ENCODE results near the gene ZNF385A.

Gene ZNF385A

GRCh38 chr12:54401119-54401518, 16.6 kb upstream of the ZNF385A start:
- Histone ChIP-seq H3K27me3 (ENCODE audit: insufficient read depth, low read length, poor library complexity) (no peaks in the 10 kb centered on the region), H4K20me1 (ENCODE audit: insufficient read depth, low read length) (0 out of 2 replicates have a peak, but pooled peaks cover 2% of the 10 kb centered on the region), H3K4me3 (ENCODE audit: low read depth in 1 of 2, low read length in 2 of 2) (no peak overlapping the region), H3K27ac (ENCODE audit: low read length) (no peak overlapping the region), H2AFZ (ENCODE audit: low read depth, low read length) (no peak overlapping the region), H3K36me3 (ENCODE audit: insufficient read depth, low read length) (peaks cover 96% of the 10 kb centered on the region), H3K4me1 (ENCODE audit: insufficient read depth, low read length) (no peaks in the 10 kb centered on the region), H3K9ac (ENCODE audit: low read depth, low read length) (no peak overlapping the region), H3K9me3 (ENCODE audit: insufficient read depth, low read length, severe bottlenecking) (no peaks in the 10 kb centered on the region), H3K79me2 (ENCODE audit: insufficient read depth, low read length) (no peaks in the 10 kb centered on the region), H3K4me2 (ENCODE audit: insufficient read depth, low read length) (no peak overlapping the region)
- no peak for TF ChIP-seq CTCF (IDR thresholded peaks at IDR 0.05; ENCODE audit: borderline replicate concordance, extremely low read depth, low read length, poor library complexity, severe bottlenecking)
- no peak for TF ChIP-seq EZH2 (IDR thresholded peaks at IDR 0.05; ENCODE audit: borderline replicate concordance, low read depth, low read length, severe bottlenecking)
- no peak for ATAC-seq (ENCODE audit: insufficient read depth, low read depth)
- DNase-seq = no peak

DNA sequence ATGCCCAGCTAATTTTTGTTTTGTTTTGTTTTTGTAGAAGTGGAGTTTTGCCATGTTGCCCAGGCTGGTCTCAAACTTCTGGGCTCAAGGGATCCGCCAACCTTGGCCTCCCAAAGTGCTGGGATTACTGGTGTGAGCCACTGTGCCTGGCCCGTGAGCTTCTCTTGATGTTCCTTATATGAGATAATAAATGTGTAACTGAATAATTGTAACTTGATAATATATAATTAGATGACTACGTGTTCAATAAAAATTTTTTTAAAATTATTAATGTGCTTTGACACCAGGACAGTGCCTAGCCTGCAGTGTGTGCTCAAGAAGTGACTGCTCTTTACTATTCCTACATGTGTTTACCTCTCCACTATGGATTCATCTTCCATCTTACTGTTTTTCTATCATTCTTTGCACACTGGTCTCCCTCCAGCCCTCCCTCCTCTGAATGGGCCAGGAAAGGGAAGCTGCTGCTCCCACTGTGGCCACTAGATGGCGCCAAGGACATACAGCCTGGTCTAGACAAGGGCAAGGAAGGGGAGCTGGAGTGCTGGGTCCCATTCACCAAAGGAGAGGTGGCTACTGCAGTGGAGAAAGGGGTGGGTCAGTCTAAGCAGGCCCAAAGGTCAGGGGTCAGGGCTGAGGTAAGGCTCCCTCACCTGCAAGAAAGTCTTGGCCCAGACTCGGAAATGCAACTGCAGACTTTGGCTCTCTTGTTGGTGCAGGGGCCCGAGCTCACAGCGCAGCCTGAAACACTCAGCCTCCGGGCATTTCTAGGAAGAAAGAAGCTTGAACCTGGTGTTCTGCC, 14.7 kb upstream of the ZNF385A start:
- no peak overlapping the region for H3K4me2 ChIP-seq (ENCODE audit: insufficient read depth, low read length)
- peaks cover 94% of the 10 kb centered on the region for H3K36me3 ChIP-seq (ENCODE audit: insufficient read depth, low read length)
- no peak overlapping the region for H3K9ac ChIP-seq (ENCODE audit: low read depth, low read length)
- ATAC-seq (ENCODE audit: insufficient read depth, low read depth) (peak; percentile 98), DNase-seq (peak; percentile 89)
- no peaks in the 10 kb centered on the region for H3K79me2 ChIP-seq (ENCODE audit: insufficient read depth, low read length)
- H3K9me3 ChIP-seq (ENCODE audit: insufficient read depth, low read length, severe bottlenecking) = no peaks in the 10 kb centered on the region
- H3K27me3 ChIP-seq (ENCODE audit: insufficient read depth, low read length, poor library complexity) = no peaks in the 10 kb centered on the region
- no peak overlapping the region for H3K4me3 ChIP-seq (ENCODE audit: low read depth in 1 of 2, low read length in 2 of 2)
- H3K4me1 ChIP-seq (ENCODE audit: insufficient read depth, low read length) = no peaks in the 10 kb centered on the region
- no peak overlapping the region for H3K27ac ChIP-seq (ENCODE audit: low read length)
- peak; percentile 100 for TF ChIP-seq CTCF (IDR thresholded peaks at IDR 0.05; ENCODE audit: borderline replicate concordance, extremely low read depth, low read length, poor library complexity, severe bottlenecking)
- no peak for TF ChIP-seq EZH2 (IDR thresholded peaks at IDR 0.05; ENCODE audit: borderline replicate concordance, low read depth, low read length, severe bottlenecking)
- H4K20me1 ChIP-seq (ENCODE audit: insufficient read depth, low read length) = 0 out of 2 replicates have a peak, but pooled peaks cover 2% of the 10 kb centered on the region
- H2AFZ ChIP-seq (ENCODE audit: low read depth, low read length) = no peak overlapping the region

DNA sequence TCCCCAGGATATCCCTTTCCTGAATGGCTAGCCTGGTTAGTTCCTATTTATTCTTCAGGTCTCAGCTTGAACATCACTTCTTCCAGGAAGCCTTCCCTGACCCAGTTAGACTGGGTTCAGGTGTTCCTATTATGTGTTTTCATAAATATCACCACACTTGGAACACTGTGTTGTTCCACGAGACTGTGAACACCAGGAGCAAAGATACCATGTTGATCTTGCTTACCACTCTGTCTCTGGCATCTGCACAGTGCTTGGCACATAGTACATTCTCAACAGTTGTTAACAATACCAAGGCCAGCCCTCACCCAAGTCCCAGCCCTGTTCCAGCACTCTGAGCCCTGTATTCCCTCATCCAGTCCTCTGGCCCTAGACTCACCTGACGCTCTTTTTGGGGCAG, 13.7 kb upstream of the ZNF385A start:
- Histone ChIP-seq H3K36me3 (ENCODE audit: insufficient read depth, low read length) (peaks cover 84% of the 10 kb centered on the region), H3K79me2 (ENCODE audit: insufficient read depth, low read length) (no peaks in the 10 kb centered on the region), H3K27ac (ENCODE audit: low read length) (no peak overlapping the region), H3K4me2 (ENCODE audit: insufficient read depth, low read length) (no peak overlapping the region), H3K9ac (ENCODE audit: low read depth, low read length) (no peak overlapping the region), H3K4me1 (ENCODE audit: insufficient read depth, low read length) (no peaks in the 10 kb centered on the region), H2AFZ (ENCODE audit: low read depth, low read length) (no peak overlapping the region), H3K4me3 (ENCODE audit: low read depth in 1 of 2, low read length in 2 of 2) (no peak overlapping the region), H3K27me3 (ENCODE audit: insufficient read depth, low read length, poor library complexity) (no peaks in the 10 kb centered on the region), H4K20me1 (ENCODE audit: insufficient read depth, low read length) (0 out of 2 replicates have a peak, but pooled peaks cover 2% of the 10 kb centered on the region), H3K9me3 (ENCODE audit: insufficient read depth, low read length, severe bottlenecking) (no peaks in the 10 kb centered on the region)
- no peak for DNase-seq
- TF ChIP-seq EZH2 (IDR thresholded peaks at IDR 0.05; ENCODE audit: borderline replicate concordance, low read depth, low read length, severe bottlenecking) = no peak
- TF ChIP-seq CTCF (IDR thresholded peaks at IDR 0.05; ENCODE audit: borderline replicate concordance, extremely low read depth, low read length, poor library complexity, severe bottlenecking) = no peak
- no peak for ATAC-seq (ENCODE audit: insufficient read depth, low read depth)

All from DND-41 (cell line).